H9 (cell line): ENCODE data around the gene PRKAG2. TPM values are rescaled to one million over a fixed set of nuclear protein-coding genes. Genes with fewer than 3 reads are reported as not detected.

Source experiments
- DNase-seq: peaks from one replicate; pipeline ENCODE4 v3.0.0-alpha.2; 2017
- H2AFZ ChIP-seq: one replicate; pipeline ENCODE4 v1.6.1; 2013; ENCODE audit warnings: mild to moderate bottlenecking, low read length, control low read depth, moderate library complexity
- H2AK5ac ChIP-seq: 2 replicates; pipeline ENCODE4 v1.6.1; 2013; ENCODE audit warnings: low read length, control low read depth, mixed read lengths; ENCODE audit not compliant: insufficient read length
- H2BK120ac ChIP-seq: one replicate; pipeline ENCODE4 v1.6.1; 2013; ENCODE audit warnings: low read depth, mild to moderate bottlenecking, low read length, control low read depth, inconsistent platforms; ENCODE audit not compliant: poor library complexity, severe bottlenecking
- H2BK12ac ChIP-seq: 2 replicates; pipeline ENCODE4 v1.6.1; 2013; ENCODE audit warnings: low read length, control low read depth, mixed read lengths, low read depth; ENCODE audit not compliant: insufficient read length
- H2BK15ac ChIP-seq: 2 replicates; pipeline ENCODE4 v1.6.1; 2013; ENCODE audit warnings: low read depth, low read length, control low read depth
- H2BK20ac ChIP-seq: one replicate; pipeline ENCODE4 v1.6.1; 2013; ENCODE audit warnings: low read depth, mild to moderate bottlenecking, low read length, control low read depth, inconsistent platforms; ENCODE audit not compliant: poor library complexity, severe bottlenecking
- H2BK5ac ChIP-seq: 2 replicates; pipeline ENCODE4 v1.6.1; 2013; ENCODE audit warnings: low read length, control low read depth, mixed read lengths; ENCODE audit not compliant: insufficient read length
- H3K14ac ChIP-seq: 2 replicates; pipeline ENCODE4 v1.6.1; 2013; ENCODE audit warnings: low read length, control low read depth; ENCODE audit not compliant: insufficient read depth
- H3K18ac ChIP-seq: 2 replicates; pipeline ENCODE4 v1.6.1; 2013; ENCODE audit warnings: low read depth, mild to moderate bottlenecking, mixed read lengths, low read length, control low read depth; ENCODE audit not compliant: insufficient read length
- H3K23ac ChIP-seq: 2 replicates; pipeline ENCODE4 v1.6.1; 2013; ENCODE audit warnings: low read length, control low read depth, mixed read lengths, low read depth; ENCODE audit not compliant: insufficient read length
- H3K23me2 ChIP-seq: 2 replicates; pipeline ENCODE4 v1.6.1; 2013; ENCODE audit warnings: low read depth, mild to moderate bottlenecking, mixed read lengths, low read length, control low read depth; ENCODE audit not compliant: insufficient read length, poor library complexity, severe bottlenecking
- H3K27ac ChIP-seq: 2 replicates; pipeline ENCODE4 v1.5.1; 2013; ENCODE audit warnings: low read length, control low read depth, mixed read lengths, low read depth; ENCODE audit not compliant: insufficient read length
- H3K27me3 ChIP-seq: 2 replicates; pipeline ENCODE4 v1.6.1; 2013; ENCODE audit warnings: low read length, control low read depth, inconsistent platforms; ENCODE audit not compliant: insufficient read depth
- H3K4ac ChIP-seq: 2 replicates; pipeline ENCODE4 v1.6.1; 2013; ENCODE audit warnings: low read depth, mild to moderate bottlenecking, control low read depth, inconsistent platforms, low read length, moderate library complexity
- H3K4me1 ChIP-seq: 2 replicates; pipeline ENCODE4 v1.6.1; 2013; ENCODE audit warnings: low read length, control low read depth, inconsistent platforms; ENCODE audit not compliant: insufficient read depth
- H3K4me2 ChIP-seq: 2 replicates; pipeline ENCODE4 v1.6.1; 2013; ENCODE audit warnings: low read length, control low read depth, mixed read lengths; ENCODE audit not compliant: insufficient read length, insufficient read depth
- H3K56ac ChIP-seq: 2 replicates; pipeline ENCODE4 v1.6.1; 2013; ENCODE audit warnings: low read depth, mild to moderate bottlenecking, mixed read lengths, low read length, control low read depth; ENCODE audit not compliant: insufficient read length
- H3K79me1 ChIP-seq: 2 replicates; pipeline ENCODE4 v1.6.1; 2013; ENCODE audit warnings: low read depth, mild to moderate bottlenecking, moderate library complexity, low read length, control low read depth, inconsistent platforms; ENCODE audit not compliant: insufficient read depth, poor library complexity, severe bottlenecking
- H3K79me2 ChIP-seq: 2 replicates; pipeline ENCODE4 v1.6.1; 2013; ENCODE audit warnings: low read length, control low read depth, inconsistent platforms; ENCODE audit not compliant: insufficient read depth
- H3K9ac ChIP-seq: 2 replicates; pipeline ENCODE4 v1.6.1; 2013; ENCODE audit warnings: low read length, control low read depth, mixed read lengths; ENCODE audit not compliant: insufficient read length; ENCODE audit errors: extremely low read depth
- H3K9me3 ChIP-seq: one replicate; pipeline ENCODE4 v1.6.1; 2013; ENCODE audit warnings: low read depth, low read length, inconsistent platforms; ENCODE audit not compliant: control insufficient read depth
- H3T11ph ChIP-seq: one replicate; pipeline ENCODE4 v1.6.1; 2013; ENCODE audit warnings: mild to moderate bottlenecking, low read length, control low read depth, inconsistent platforms
- H4K20me1 ChIP-seq: one replicate; pipeline ENCODE4 v1.6.1; 2013; ENCODE audit not compliant: control insufficient read depth, insufficient read length, insufficient read depth
- H4K5ac ChIP-seq: 2 replicates; pipeline ENCODE4 v1.6.1; 2013; ENCODE audit warnings: low read depth, mild to moderate bottlenecking, mixed read lengths, low read length, control low read depth; ENCODE audit not compliant: insufficient read length
- H4K8ac ChIP-seq: replicated peaks from 2 replicates; pipeline ENCODE4 v1.6.1; 2013; ENCODE audit warnings: low read length, control low read depth, mixed read lengths, low read depth; ENCODE audit not compliant: insufficient read length
- H4K91ac ChIP-seq: 2 replicates; pipeline ENCODE4 v1.6.1; 2013; ENCODE audit warnings: low read depth, mild to moderate bottlenecking, moderate library complexity, mixed read lengths, low read length, control low read depth; ENCODE audit not compliant: insufficient read length
- H3K27ac Mint-ChIP-seq, 3 experiments: 2 replicates in 2 of 3; 3 replicates in 1 of 3; pipeline ENCODE4 v1.8.0; 2020 to 2021; ENCODE audit warnings: mixed read lengths in 3 of 3, mild to moderate bottlenecking in 1 of 3, moderate library complexity in 1 of 3
- H3K27me3 Mint-ChIP-seq: 2 replicates; pipeline ENCODE4 v1.8.0; 2021; ENCODE audit warnings: low read depth, mild to moderate bottlenecking, moderate library complexity, mixed read lengths
- H3K36me3 Mint-ChIP-seq, 3 experiments: 2 replicates in 2 of 3; 3 replicates in 1 of 3; pipeline ENCODE4 v1.8.0; 2020 to 2021; ENCODE audit warnings: low read depth in 3 of 3, mixed read lengths in 3 of 3; ENCODE audit not compliant: insufficient read depth in 1 of 3
- H3K4me1 Mint-ChIP-seq, 2 experiments: 2 replicates each; pipeline ENCODE4 v1.8.0; 2020; ENCODE audit warnings: mixed read lengths in 2 of 2
- H3K4me3 Mint-ChIP-seq, 2 experiments: 2 replicates in 1 of 2; 3 replicates in 1 of 2; pipeline ENCODE4 v1.8.0; 2020 to 2021; ENCODE audit warnings: mild to moderate bottlenecking in 2 of 2, mixed read lengths in 2 of 2, moderate library complexity in 1 of 2
- H3K9me3 Mint-ChIP-seq, 2 experiments: 2 replicates in 1 of 2; 3 replicates in 1 of 2; pipeline ENCODE4 v1.8.0; 2020; ENCODE audit warnings: mild to moderate bottlenecking in 2 of 2, mixed read lengths in 2 of 2, moderate library complexity in 1 of 2
- WGBS: extraction: QIAGEN DNeasy Blood & Tissue Kit; methylation state at CpG from one replicate; pipeline ENCODE4 v1.1.7; 2013; ENCODE audit warnings: missing lambda C conversion rate, low lambda C conversion rate, mixed read lengths; ENCODE audit not compliant: insufficient read length; ENCODE audit errors: extremely low coverage; 5-methylcytosine and 5-hydroxymethylcytosine counted together
- total RNA-seq: library from RNA; stranded (reverse); gene quantifications from 2 replicates; pipeline ENCODE4 v1.2.1, GENCODE V29; 2021
- TF ChIP-seq, protein P1 (sequence below): fragments of 200-600 bp; sonication (generic); conservative IDR thresholded peaks from 3 replicates; pipeline ENCODE4 v1.8.0; 2021; ENCODE audit warnings: antibody characterized with exemption, mild to moderate bottlenecking

Gene PRKAG2
- total RNA-seq, 1 experiment from 2014 or later: 11.8 TPM

- Mint-ChIP-seq H3K27ac (no peak overlapping the region; a peak in 2 of 7 replicates), H3K4me3 (peak overlapping the region; percentile 68 to 86), H3K9me3 (peaks cover 11 to 18% of the 10 kb centered on the region in 2 experiments), H3K36me3 (peaks cover 5 to 15% (median 9%) of the 10 kb centered on the region in 3 experiments; a peak in 6 of 7 replicates), H3K27me3 (peaks cover 34% of the 10 kb centered on the region), H3K4me1 (peaks cover 29 to 30% of the 10 kb centered on the region in 2 experiments)
- no peak overlapping the region for H3K14ac ChIP-seq
- no peaks in the 10 kb centered on the region for H4K20me1 ChIP-seq
- H2BK12ac ChIP-seq: no peak overlapping the region
- no peak overlapping the region for H3K18ac ChIP-seq
- no peak overlapping the region for H4K91ac ChIP-seq
- peaks cover 11% of the 10 kb centered on the region for H3K23me2 ChIP-seq
- no peak overlapping the region for H2BK5ac ChIP-seq
- peaks cover 2% of the 10 kb centered on the region; the same call in 1 of the 2 replicates for H3K4me1 ChIP-seq
- no peak overlapping the region for H2BK120ac ChIP-seq
- no peak overlapping the region for H2BK15ac ChIP-seq
- no peaks in the 10 kb centered on the region for H3K79me2 ChIP-seq
- TF ChIP-seq, protein P1, sequence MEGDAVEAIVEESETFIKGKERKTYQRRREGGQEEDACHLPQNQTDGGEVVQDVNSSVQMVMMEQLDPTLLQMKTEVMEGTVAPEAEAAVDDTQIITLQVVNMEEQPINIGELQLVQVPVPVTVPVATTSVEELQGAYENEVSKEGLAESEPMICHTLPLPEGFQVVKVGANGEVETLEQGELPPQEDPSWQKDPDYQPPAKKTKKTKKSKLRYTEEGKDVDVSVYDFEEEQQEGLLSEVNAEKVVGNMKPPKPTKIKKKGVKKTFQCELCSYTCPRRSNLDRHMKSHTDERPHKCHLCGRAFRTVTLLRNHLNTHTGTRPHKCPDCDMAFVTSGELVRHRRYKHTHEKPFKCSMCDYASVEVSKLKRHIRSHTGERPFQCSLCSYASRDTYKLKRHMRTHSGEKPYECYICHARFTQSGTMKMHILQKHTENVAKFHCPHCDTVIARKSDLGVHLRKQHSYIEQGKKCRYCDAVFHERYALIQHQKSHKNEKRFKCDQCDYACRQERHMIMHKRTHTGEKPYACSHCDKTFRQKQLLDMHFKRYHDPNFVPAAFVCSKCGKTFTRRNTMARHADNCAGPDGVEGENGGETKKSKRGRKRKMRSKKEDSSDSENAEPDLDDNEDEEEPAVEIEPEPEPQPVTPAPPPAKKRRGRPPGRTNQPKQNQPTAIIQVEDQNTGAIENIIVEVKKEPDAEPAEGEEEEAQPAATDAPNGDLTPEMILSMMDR: peak; percentile 34; the same call in 2 of the 3 replicates
- no peak overlapping the region for H2AFZ ChIP-seq
- no CpG with 5 or more reads among the region's 111 CpGs for WGBS
- no peaks in the 10 kb centered on the region for H3K9me3 ChIP-seq
- H2AK5ac ChIP-seq: no peak overlapping the region
- H3K9ac ChIP-seq: no peak overlapping the region
- peaks cover 8% of the 10 kb centered on the region; the same call in 1 of the 2 replicates for H3K27me3 ChIP-seq
- H3K27ac ChIP-seq: no peak overlapping the region
- DNase-seq: peak; percentile 81
- no peak overlapping the region for H4K8ac ChIP-seq
- H3T11ph ChIP-seq: no peak overlapping the region
- H4K5ac ChIP-seq: no peak overlapping the region
- peaks cover 3% of the 10 kb centered on the region for H3K79me1 ChIP-seq
- H3K4me2 ChIP-seq: peak overlapping the region; percentile 96
- no peak overlapping the region for H3K23ac ChIP-seq
- no peak overlapping the region for H3K56ac ChIP-seq
- H2BK20ac ChIP-seq: no peak overlapping the region
- H3K4ac ChIP-seq: no peak overlapping the region
Measured at GRCh38 chr7:151631953-151632749, 244.8 kb downstream of the PRKAG2 start.
